ENCODE data around the gene ZNF423.

Gene ZNF423

GRCh38 chr16:49663081-49664065 is 192.5 kb downstream of the ZNF423 start:
- no peak for DNase-seq (ENCODE audit: extremely low read depth, low read depth)
- no peak for TF ChIP-seq CTCF (IDR thresholded peaks at IDR 0.05; ENCODE audit: low read depth, low read length)

- TF ChIP-seq CTCF (IDR thresholded peaks at IDR 0.05; ENCODE audit: low read depth, low read length): no peak
- DNase-seq (ENCODE audit: extremely low read depth, low read depth): no peak
Measured at GRCh38 chr16:49662569-49662968, 193.3 kb downstream of the ZNF423 start.

GRCh38 chr16:49661465-49662187 is 194.3 kb downstream of the ZNF423 start:
- DNase-seq (ENCODE audit: extremely low read depth, low read depth): no peak

GRCh38 chr16:49660626-49661025 is 195.3 kb downstream of the ZNF423 start:
- TF ChIP-seq CTCF (IDR thresholded peaks at IDR 0.05; ENCODE audit: low read depth, low read length): no peak
- DNase-seq (ENCODE audit: extremely low read depth, low read depth): no peak

More at GRCh38 chr16:49661465-49662187, 194.3 kb downstream of the ZNF423 start:
- TF ChIP-seq CTCF (IDR thresholded peaks at IDR 0.05; ENCODE audit: low read depth, low read length): no peak

- TF ChIP-seq CTCF (IDR thresholded peaks at IDR 0.05; ENCODE audit: low read depth, low read length): no peak
- no peak for DNase-seq (ENCODE audit: extremely low read depth, low read depth)
Measured at GRCh38 chr16:49659356-49659755, 196.6 kb downstream of the ZNF423 start.

GRCh38 chr16:49658531-49658930 is 197.4 kb downstream of the ZNF423 start:
- DNase-seq (ENCODE audit: extremely low read depth, low read depth): no peak
- TF ChIP-seq CTCF (IDR thresholded peaks at IDR 0.05; ENCODE audit: low read depth, low read length): no peak

Measured in AG09319 (cell line).